Measurements from ENCODE around the gene CREB3L2.
"Not testable (repeated sequence)": the region's sequence is repeated elsewhere in the genome, so short reads cannot be mapped to it uniquely, and the experiment has no call there.

CREB3L2 gene

DNA sequence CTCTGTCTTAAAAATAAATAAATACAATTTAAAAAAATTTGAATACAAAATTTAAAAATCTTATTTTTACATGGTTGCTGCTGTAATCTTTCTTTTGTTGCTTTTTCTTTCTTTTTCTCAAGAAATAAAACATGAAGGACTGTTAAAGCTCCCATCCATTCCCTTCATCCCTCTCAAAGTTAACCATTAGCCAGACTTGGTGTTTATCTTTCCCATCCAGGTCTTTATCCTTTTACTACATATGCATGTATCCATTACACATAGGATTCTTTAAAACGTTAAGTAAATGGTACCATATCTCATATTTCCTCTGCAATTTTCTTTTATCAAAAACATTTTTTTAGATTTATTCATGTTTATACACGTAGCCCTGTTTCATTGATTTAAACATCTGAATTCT lies 70.1 kb downstream of the CREB3L2 start:
- no peak for DNase-seq

DNA sequence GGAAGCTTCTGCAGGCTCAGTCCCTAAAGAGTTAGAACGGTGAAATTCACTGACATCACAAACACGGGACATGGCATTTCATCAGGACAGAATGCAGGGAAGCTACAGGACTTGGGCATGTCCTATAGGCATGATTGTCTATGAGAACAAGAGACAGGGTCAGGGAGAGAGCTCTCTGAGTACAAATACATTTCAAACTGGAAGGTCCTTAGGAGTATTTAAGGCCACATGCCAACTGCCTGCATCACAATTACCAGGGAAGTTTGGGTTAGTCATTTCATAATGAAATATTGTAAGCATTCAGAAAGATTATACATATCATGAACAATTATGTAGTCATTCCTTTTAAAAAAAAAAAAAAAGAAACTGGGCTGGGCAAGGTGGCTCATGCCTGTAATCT lies 71.3 kb downstream of the CREB3L2 start:
- DNase-seq, result peak; percentile 91

DNA sequence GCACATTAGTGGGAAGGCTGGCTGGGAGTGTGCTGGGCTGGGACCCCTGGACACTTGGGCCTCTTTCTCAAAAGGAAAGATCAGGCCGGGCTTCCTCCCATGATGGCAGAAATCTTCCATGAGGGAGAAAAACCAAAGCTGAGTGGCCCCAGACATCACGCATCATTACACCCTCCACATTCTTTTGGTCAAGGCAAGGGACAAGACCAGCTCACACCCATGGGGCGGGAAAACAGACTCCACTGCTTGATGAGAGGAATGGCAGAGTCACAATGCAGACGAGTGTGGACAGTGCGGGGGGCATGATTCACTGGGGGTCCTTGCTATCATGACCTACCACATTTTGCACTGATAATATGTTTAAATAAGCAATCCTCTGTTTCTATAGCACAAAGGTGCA lies 73.3 kb downstream of the CREB3L2 start:
- DNase-seq, result peak; percentile 27

DNA sequence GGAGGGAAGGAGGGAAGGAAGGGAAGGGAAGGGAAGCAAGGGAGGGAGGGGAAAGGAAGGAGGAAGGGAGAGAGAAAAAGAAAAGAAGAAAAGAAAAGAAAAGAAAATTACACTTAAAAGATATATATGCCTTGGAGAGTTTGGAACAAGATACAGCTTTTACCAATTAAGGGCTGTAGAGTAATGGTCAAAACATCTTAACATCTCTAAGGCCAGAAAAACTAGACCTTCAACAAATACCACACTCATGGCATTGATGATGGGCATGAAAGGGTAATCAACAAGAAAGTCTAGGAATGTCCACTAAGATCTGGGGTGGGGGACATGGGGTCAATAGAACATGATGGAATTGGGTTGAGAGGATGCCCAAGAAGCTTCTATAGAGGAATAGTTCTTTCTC lies 74.5 kb downstream of the CREB3L2 start:
- no peak for DNase-seq

DNA sequence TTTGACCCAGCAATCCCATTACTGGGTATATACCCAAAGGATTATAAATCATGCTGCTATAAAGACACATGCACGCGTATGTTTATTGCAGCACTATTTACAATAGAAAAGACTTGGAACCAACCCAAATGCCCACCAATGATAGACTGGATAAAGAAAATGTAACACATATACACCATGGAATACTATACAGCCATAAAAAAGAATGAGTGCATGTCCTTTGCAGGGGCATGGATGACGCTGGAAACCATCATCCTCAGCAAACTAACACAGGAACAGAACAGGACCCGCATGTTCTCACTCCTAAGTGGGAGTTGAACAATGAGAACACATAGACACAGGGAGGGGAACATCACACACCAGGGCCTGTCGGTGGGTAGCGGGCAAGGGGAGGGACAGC lies 75.7 kb downstream of the CREB3L2 start:
- DNase-seq, result not testable (repeated sequence)

DNA sequence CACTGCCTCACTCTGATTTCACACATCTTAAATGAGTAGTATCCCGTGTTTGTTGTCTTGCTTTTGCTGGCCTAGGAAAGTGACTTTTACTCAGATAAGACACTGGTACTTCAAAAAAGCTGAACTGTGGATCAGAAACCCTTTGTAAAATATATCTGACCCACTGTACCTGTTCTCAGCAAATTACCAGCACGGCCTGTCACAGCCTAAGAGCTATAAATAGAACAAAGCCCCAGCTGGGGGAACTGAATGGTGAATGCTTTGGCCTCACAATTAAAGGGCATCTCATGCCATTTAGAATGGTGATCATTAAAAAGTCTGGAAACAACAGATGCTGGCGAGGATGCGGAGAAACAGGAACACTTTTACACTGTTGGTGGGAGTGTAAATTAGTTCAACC lies 76.1 kb downstream of the CREB3L2 start:
- DNase-seq, result no peak

DNA sequence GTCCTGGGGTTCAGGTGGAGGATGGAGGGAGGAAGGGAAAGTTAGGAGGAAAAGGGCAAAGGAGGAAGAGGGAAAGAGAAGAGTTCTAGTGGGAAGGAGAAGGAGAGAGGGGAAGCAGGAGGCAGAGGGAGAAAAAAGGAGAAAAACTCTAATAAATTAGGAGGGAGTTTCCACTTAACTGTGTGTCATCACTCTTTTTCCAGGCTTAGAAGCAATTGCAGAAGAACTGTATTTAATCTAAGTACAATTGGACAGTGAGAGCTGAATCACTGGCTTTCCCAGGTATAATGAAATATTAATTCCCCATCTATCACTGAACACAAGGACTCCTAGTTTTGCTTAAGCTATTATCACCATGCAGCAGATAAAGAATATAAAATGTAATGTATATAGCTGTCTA lies 76.8 kb downstream of the CREB3L2 start:
- no peak for DNase-seq

DNA sequence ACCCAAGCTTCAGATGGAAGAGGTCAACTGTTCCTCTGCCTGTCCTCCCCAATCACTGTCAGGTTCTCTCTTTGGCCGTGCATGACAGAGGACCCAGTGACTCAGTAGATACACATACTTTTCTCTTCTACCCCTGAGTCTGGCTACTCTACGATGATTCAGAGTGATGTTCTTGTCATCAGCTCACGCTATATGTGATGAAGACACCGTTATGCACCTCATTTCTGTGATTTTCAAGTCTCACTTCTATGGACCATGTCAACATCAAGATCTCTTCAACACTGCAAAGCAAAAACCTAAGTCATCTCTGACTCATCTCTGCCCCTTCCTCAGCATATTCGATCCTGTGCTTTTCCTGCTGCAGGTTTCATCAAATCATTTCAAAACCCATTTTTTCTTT lies 78.5 kb downstream of the CREB3L2 start:
- DNase-seq, result peak; percentile 81

DNA sequence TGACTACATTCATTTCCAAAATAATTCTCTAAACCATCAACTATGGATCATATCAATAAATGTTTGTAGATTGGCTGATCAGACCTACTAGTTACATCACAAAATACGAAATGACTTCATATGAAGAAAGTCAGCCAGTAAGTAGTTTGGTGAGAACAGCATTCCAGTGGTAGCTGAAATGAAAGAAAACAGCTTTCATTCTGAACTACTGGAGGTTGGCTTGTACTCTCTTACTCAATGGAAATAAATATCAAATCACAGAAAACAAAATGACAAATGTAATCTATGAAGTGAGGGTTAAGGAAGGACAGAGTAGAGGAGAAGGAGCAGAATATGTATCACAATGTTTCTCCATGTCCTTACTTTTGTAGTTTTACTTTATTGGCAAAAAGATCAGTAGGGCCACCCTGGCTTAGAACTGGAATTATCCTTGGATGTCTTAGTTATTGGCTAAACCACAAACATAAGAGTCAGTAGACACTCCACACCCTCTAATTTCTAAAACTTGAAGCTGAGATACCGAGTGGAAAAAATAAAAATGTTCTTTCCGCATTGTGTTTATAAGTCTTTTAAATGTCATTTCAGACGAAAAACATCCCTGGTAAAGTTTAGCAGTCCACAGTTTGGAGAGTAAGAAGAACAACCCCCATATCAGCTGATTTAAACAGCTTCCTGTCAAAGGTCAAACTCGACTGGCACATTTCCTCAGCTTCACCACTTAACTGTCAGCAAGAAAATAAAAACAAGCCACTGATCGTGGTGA lies 81.1 kb downstream of the CREB3L2 start:
- peak; percentile 30 for DNase-seq

DNA sequence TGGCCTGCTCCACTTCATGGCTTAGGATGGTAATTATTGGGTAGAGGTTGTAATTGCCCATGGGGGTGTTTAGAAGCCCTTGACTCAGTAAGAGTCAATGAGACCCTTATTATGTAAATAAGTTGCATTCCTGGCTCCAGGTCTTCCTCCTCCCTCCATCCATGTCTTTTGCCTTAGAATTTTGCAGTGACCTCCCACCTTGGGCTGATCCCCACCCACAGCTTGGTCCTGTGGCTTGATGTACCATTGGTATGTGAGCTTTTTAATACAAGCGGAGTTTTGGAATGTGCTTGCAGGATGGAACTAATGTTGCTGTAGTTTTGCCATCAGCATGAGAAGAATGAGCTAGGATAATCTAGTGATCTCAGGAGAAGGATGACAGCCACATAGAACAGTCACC lies 81.9 kb downstream of the CREB3L2 start:
- peak; percentile 27 for DNase-seq

DNA sequence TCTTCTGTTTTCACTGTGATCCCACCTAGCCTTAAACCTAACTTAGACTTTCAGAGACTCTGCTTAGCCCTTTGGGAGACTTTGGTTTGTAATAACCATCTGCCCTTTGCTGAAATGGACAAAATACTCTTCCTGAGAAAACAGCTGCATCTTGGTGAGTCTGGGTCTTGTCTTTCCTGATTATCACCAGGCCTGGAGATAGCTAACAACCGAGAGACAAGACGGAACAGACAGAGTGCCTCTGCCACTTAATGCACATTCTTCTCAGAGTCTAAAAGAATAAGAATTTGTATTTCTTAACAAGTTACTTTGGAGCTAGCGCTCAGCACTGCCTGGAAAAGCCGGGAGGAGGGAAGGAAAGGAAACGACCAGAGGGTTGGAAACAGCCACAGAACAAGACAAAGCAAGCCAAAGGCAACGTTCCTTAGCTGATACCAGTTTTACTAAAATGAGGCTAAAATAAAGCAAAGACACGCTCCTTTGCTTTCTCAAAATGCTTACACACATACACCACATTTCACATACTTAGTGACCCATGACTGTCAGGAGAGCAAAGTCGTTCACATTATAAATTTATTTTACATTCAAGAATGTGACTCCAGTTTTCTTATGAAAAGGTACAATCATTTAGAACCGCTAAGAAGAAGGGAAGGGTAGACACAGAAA lies 84.8 kb downstream of the CREB3L2 start:
- DNase-seq, result no peak

DNA sequence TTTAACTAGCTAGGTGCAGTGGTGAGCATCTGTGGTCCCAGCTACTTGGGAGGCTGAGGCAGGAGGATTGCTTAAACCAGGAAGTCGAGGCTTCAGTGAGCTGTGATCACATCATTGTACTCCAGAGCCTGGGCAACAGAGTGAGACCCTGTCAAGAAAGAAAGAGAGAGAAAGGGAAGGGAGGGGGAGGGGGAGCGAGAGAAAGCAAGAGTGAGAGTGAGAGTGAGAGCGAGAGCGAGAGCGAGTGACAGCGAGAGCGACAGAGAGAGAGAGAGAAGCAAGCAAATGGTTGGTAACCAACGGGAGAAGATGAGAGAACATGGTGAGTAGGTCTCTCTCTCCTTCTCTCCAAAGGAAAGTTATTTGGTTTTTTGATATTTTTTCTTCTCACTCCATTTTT lies 85.3 kb downstream of the CREB3L2 start:
- no peak for DNase-seq

DNA sequence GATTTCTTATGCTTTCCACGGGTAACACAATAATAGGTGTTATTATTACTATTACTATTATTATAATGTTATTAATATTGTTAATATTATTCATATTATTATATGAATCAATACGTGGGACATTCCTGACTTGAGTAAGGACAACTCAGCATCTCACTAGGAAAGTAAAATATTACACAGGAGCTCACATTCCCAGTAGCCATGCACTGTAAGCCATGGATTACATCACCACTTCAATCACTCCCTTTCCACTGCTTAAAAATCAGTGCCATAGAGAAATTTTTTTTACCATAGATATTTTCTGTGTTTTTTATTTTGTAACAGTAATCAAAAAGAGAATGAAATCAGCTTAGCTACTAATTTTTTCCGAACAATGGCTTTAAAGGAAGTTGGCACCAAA lies 86.6 kb downstream of the CREB3L2 start:
- no peak for DNase-seq

DNA sequence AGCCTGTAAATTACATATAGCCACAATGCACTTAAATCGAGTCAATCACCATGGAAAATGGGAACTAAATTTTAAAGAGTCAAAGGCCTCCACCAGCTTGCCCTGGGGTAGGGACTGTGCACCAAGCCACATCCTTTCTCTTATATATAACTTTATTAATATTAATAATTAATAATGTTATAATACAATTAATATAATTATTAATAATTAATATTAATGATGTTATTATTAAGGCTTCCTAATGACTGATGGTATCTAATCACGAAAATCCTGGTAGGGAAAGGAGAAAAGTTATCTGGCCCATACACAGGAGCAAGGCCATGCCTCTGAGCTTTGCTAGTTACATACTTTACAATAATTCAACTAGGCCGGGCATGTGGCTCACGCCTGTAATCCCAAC lies 87.9 kb downstream of the CREB3L2 start:
- DNase-seq, result no peak

DNA sequence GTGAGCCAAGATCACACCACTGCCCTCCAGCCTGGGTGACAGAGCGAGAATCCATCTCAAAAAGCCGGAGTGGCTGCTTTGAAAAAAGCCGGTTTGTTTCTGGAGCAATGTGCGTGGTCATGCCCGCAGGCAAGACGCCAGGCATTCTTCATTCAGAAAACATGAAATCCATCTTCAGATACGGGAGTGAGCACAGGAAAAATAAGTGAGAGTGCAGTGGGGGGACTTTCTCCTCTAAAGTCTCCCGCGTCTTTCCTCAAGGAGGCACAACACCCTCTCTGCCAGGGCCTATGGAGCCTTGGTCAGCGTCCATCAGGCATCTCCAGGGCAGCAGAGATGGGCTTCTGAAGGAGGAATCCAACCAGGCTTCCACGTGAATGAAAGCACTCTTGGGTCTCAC lies 92.8 kb downstream of the CREB3L2 start:
- DNase-seq, result peak; percentile 34

DNA sequence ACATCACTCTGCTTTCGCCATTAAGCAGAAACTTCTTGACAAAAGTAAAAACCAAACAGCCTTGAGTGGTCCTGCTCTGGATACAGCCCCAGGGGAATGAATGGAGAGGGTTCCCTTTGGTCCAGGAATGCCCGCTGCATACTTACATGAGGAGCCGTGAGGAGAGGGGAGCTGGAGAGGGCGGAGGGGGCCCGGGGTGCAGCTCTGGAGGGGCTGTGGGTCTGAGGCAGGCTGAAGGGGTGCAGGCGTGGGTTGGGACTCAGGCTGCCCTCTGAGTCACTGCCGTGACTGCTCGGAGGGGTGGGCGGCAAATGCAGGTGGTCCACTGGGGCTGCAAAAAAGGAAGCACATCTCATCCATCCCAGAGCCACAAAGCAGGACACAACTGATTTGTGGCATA lies 93.8 kb downstream of the CREB3L2 start:
- DNase-seq, result no peak

DNA sequence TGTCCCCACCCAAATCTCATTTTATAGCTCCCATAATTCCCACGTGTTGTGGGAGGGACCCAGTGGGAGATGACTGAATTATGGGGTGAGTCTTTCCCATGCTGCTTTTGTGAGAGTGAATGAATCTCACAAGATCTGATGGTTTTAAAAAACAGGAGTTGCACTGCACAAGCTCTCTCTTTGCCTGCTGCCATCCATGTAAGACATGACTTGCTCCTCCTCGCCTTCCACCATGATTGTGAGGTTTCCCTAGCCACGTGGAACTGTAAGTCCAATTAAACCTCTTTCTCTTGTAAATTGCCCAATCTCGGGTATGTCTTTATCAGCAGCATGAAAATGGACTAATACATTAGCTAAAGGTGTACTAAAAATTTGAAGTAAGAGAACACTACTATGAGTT lies 95.2 kb downstream of the CREB3L2 start:
- not testable (repeated sequence) for DNase-seq

DNA sequence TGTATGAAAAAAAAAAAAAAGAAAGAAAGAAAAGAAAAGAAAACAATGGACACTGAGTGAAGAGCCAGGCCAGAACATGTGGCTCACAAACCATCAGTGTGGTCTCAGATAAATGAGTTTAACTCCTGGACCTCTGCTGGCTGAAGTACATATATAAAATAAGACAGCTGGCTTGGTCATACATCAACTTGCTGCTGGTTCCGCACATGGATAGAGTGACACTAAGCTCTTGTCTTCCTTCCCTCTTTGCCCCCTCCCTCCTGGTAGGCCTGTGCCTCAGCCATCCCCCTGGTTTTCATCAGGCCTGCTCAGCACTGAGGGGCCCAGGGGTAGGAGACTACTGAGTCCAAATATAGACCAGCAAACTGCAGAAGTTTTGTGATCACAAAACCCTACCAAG lies 97.1 kb downstream of the CREB3L2 start:
- DNase-seq, result no peak

DNA sequence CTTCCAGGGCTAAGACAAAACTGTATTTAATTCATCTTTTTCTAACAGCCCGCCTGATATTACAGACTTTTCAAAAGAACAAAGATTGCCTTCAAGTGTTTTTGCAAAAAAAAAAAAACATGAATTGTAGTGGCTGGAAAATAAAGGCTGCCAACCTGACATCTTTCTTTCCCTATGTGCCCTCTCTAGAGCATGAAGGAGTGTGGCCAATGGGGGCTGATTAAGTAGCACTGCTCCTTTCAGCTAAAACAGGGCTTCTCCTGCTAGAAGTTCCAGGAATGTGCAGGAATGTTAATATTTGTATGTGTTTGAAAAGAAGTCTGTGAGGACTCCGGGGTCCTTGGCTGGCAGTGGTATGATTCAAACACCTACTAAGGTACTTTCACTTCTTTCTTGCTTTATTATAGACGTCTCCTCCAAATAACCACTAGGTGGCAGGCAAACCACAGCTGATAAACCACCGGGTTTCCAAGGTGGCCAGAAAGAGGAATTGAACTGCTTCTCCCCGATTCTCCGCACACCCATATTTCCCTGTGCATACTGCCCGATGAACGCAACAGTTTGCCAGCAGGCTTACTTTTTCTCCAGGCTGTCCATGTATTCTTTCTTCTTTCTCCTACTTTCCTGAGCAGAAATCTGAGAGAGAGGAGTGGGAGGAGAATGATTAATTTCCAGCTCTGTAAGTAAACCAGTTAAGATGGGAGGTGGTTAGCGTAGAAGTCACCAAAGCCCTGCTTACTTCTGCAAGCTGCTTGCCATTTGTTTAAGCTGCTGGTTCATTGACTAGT lies 98.3 kb downstream of the CREB3L2 start:
- peak; percentile 73 for DNase-seq

DNA sequence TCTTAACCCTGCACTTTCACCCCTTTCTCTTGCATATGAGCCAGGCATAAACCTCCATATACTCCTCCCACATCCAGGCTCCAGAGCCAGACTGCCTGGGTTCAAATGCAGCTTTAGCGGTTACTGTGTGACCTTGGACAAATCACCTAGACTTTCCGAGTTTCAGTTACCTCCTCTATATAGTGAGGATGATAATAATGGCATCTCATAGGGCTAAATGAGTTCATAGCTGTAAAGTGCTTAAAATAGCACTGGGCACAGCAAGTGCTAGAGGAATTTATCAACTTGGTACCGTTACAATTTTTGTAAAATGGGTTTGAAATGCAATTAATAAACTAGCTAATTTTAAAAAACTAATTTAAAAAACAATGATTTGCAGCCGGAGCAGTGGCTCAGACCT lies 101.7 kb downstream of the CREB3L2 start:
- no peak for DNase-seq

DNA sequence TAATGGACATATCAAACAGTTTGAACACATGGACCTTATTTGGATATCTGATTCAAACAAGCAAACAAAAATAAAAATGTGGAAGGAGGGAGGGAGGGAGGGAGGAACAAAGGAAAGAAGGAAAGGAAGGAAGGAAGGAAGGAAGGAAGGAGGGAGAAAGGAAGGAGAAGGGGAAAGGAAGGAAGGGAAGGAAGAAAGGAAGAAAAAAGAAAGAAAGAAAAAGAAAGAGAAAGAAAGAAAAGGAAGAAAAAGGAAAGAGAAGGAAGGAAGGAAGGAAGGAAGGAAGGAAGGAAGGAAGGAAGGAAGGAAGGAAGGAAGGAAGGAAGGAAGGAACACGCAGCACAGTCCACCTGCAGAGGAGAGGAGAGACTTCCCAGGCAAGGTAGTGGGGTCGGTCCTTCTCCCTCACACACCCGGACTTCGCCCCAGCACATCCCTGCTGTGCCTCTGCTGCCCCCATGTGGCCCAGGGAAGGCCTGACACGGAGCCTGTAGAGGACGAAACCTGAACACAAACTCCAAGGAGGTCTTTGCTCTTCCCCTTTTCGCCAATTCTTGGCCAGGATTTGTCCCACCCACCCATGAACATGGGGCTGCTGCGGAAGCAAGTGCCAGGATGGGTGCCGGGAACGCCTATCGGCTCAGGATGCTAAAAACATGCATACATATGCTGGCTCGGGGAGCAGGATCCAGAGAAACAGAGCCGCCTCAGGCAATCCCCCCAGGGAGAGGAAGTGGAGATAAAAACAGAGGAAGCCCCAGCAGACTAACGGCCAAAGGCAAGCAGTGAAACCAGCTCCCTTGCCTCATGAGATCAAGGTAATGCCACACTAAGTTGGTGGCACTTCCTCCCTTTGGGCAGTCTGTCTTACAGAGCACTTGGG lies 102.8 kb downstream of the CREB3L2 start:
- peak; percentile 76 for DNase-seq

Measured in fibroblast of skin of scalp (primary cell).